Measurements from ENCODE around the gene MRFAP1.
A peak's percentile ranks its signal among the peaks of the same experiment; 100 is the strongest.
"Not testable (repeated sequence)": the region's sequence is repeated elsewhere in the genome, so short reads cannot be mapped to it uniquely, and the experiment has no call there.

The MRFAP1 gene

DNA sequence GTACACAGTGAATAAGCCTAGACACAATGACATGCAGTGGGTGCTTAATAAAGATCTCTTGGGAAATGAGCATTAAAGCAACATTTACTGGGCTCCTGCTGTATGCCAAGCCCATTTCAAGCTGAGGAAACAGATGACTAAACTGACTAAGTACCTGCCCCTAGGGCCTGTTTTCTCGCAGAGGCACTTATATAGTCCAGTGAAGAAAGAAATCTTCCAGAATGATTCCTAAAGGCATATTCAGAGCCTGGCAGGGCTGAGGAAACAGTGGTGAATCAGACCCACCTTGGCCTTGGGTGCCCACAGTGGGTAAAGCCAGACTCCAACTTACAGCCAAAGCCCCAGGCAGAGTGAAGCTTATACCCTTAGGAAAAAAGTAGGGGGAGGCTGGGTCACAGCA lies 31.2 kb downstream of the MRFAP1 start:
- DNase-seq (ENCODE audit: low spot score in 2 of 2) (no peak), ATAC-seq (replicated peaks; ENCODE audit: extremely low read depth, poor library complexity, severe bottlenecking) (no peak)
- H3K36me3 Mint-ChIP-seq (ENCODE audit: insufficient read depth), result peaks cover 26% of the 10 kb centered on the region
- H3K27me3 Mint-ChIP-seq, result no peaks in the 10 kb centered on the region
- H3K27ac Mint-ChIP-seq (ENCODE audit: low read depth), result no peak overlapping the region
- H3K9me3 Mint-ChIP-seq, result no peaks in the 10 kb centered on the region
- no peak overlapping the region for H3K4me3 Mint-ChIP-seq
- H3K4me1 Mint-ChIP-seq, result peaks cover 32% of the 10 kb centered on the region

- peaks cover 29% of the 10 kb centered on the region for H3K36me3 Mint-ChIP-seq (ENCODE audit: insufficient read depth)
- ATAC-seq (replicated peaks; ENCODE audit: extremely low read depth, poor library complexity, severe bottlenecking), result no peak
- DNase-seq (ENCODE audit: low spot score in 2 of 2), result no peak
- H3K27ac Mint-ChIP-seq (ENCODE audit: low read depth), result no peak overlapping the region
- peaks cover 37% of the 10 kb centered on the region for H3K4me1 Mint-ChIP-seq
- no peaks in the 10 kb centered on the region for H3K27me3 Mint-ChIP-seq
- H3K4me3 Mint-ChIP-seq, result no peak overlapping the region
- no peaks in the 10 kb centered on the region for H3K9me3 Mint-ChIP-seq
Measured at GRCh38 chr4:6672131-6672530, 31.6 kb downstream of the MRFAP1 start.

GRCh38 chr4:6672541-6673190 lies 32.2 kb downstream of the MRFAP1 start:
- H3K27me3 Mint-ChIP-seq; ATAC-seq (replicated peaks; ENCODE audit: extremely low read depth, poor library complexity, severe bottlenecking); DNase-seq (ENCODE audit: low spot score in 2 of 2); H3K9me3 Mint-ChIP-seq: not testable (repeated sequence)
- Mint-ChIP-seq H3K36me3 (ENCODE audit: insufficient read depth) (peaks cover 33% of the 10 kb centered on the region), H3K4me3 (peak overlapping the region; percentile 91), H3K4me1 (peaks cover 42% of the 10 kb centered on the region), H3K27ac (ENCODE audit: low read depth) (peak overlapping the region; percentile 66)

DNA sequence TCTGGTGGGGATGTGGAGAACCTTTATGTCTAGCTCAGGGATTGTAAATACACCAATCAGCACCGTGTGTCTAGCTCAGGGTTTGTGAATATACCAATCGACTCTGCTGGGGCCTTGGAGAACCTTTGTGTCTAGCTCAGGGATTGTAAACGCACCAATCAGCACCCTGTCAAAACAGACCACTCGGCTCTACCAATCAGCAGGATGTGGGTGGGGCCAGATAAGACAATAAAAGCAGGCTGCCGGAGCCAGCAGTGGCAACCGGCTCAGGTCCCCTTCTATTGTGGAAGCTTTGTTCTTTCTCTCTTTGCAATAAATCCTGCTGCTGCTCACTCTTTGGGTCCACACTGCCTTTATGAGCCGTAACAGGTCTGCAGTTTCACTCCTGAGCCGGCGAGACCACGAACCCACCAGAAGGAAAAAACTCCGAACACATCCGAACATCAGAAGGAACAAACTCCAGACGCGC lies 32.7 kb downstream of the MRFAP1 start:
- H3K9me3 Mint-ChIP-seq, H3K27me3 Mint-ChIP-seq: not testable (repeated sequence)
- DNase-seq (ENCODE audit: low spot score in 2 of 2), result peak in 1 of 2 donors; percentile 45
- Mint-ChIP-seq H3K36me3 (ENCODE audit: insufficient read depth) (peaks cover 33% of the 10 kb centered on the region), H3K4me3 (peak overlapping the region; percentile 91), H3K27ac (ENCODE audit: low read depth) (peak overlapping the region; percentile 66), H3K4me1 (peaks cover 44% of the 10 kb centered on the region)
- peak; percentile 15 for ATAC-seq (replicated peaks; ENCODE audit: extremely low read depth, poor library complexity, severe bottlenecking)

DNA sequence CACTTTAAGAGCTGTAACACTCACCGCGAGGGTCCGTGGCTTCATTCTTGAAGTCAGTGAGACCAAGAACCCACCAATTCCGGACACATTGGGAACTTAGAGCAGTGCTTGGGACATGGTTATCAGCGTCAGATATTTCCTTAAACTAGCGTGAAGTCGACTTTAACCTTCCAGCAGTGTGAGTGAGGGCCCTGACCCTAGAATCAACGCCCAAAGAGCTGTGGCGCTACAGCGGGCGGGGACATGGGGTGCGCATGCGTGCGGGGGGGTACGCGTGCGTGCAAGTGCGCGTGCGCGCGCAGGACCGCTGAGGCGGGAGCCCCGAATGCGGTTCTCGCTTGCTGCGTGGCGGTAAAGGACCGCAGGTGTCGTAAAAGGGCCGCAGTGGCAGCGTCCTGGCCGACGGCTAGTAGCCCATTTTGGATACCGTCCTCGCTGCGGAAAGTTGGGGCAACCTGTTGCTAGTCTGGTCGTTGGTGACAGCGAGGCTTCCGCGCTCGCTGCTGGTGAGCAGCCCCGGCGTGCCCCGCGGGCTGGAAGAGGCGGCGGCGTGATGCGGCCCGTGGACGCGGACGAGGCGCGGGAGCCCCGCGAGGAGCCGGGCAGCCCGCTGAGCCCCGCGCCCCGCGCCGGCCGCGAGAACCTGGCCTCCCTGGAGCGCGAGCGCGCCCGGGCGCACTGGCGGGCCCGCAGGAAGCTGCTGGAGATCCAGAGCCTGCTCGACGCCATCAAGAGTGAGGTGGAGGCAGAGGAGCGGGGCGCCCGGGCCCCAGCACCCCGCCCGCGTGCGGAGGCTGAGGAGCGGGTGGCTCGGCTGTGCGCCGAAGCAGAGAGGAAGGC lies 33.4 kb downstream of the MRFAP1 start:
- DNase-seq (ENCODE audit: low spot score in 2 of 2), result peak; percentile 87 to 94
- no peaks in the 10 kb centered on the region for H3K27me3 Mint-ChIP-seq
- no peaks in the 10 kb centered on the region for H3K9me3 Mint-ChIP-seq
- H3K4me1 Mint-ChIP-seq, result peaks cover 49% of the 10 kb centered on the region
- peaks cover 33% of the 10 kb centered on the region for H3K36me3 Mint-ChIP-seq (ENCODE audit: insufficient read depth)
- peak; percentile 82 for ATAC-seq (replicated peaks; ENCODE audit: extremely low read depth, poor library complexity, severe bottlenecking)
- peak overlapping the region; percentile 91 for H3K4me3 Mint-ChIP-seq
- H3K27ac Mint-ChIP-seq (ENCODE audit: low read depth), result peak overlapping the region; percentile 66

GRCh38 chr4:6674500-6675149 lies 34.1 kb downstream of the MRFAP1 start:
- Mint-ChIP-seq H3K9me3 (no peaks in the 10 kb centered on the region), H3K4me1 (peaks cover 55% of the 10 kb centered on the region), H3K27ac (ENCODE audit: low read depth) (peak overlapping the region; percentile 66), H3K27me3 (no peaks in the 10 kb centered on the region), H3K36me3 (ENCODE audit: insufficient read depth) (peaks cover 33% of the 10 kb centered on the region), H3K4me3 (peak overlapping the region; percentile 91)
- peak; percentile 44 for ATAC-seq (replicated peaks; ENCODE audit: extremely low read depth, poor library complexity, severe bottlenecking)
- DNase-seq (ENCODE audit: low spot score in 2 of 2), result peak; percentile 44 to 57

DNA sequence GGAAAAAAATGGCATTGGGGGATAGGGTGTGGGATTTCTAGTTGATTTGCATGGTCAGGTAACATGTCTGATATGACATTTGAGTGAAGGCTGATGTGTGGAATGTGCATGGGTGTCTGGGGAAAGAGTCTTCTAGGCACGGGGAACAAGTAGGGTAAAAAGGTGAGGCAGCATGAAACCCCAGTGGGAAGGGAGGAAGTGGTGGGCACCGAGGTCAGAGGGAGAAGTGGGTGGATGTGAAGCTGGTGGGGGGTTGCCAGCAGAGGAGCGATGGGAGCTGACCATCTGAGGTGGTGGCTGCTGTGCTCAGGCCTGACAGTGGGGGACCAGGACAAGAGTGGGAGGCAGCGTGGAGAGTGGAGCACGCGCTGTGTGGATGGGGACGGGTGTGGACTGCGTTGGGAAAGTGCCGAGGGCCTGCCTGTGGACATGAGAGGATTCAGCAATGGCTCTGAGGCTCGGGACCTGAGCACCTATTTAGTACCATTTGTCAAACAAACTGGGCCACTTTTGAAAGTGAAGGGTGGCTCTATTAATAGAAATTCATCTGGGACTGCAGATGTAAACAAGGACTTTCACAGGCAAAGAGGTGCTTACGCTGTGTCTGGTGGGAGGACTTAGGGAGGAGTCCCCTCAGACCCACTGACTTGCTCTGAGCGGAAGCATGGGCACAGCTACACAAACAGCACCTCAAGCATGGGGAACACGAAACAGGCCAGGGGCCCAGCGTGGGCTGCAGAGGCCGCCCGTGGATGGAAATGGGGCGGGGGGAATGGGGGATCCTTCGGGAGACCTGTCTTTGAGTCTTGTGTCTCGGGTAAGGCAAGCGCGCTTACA lies 36.5 kb downstream of the MRFAP1 start:
- ATAC-seq (replicated peaks; ENCODE audit: extremely low read depth, poor library complexity, severe bottlenecking), result no peak
- no peak for DNase-seq (ENCODE audit: low spot score in 2 of 2)
- peak overlapping the region; percentile 66 for H3K27ac Mint-ChIP-seq (ENCODE audit: low read depth)
- H3K27me3 Mint-ChIP-seq, result no peaks in the 10 kb centered on the region
- peaks cover 72% of the 10 kb centered on the region for H3K4me1 Mint-ChIP-seq
- H3K36me3 Mint-ChIP-seq (ENCODE audit: insufficient read depth), result peaks cover 33% of the 10 kb centered on the region
- H3K9me3 Mint-ChIP-seq, result no peaks in the 10 kb centered on the region
- peak overlapping the region; percentile 91 for H3K4me3 Mint-ChIP-seq

DNA sequence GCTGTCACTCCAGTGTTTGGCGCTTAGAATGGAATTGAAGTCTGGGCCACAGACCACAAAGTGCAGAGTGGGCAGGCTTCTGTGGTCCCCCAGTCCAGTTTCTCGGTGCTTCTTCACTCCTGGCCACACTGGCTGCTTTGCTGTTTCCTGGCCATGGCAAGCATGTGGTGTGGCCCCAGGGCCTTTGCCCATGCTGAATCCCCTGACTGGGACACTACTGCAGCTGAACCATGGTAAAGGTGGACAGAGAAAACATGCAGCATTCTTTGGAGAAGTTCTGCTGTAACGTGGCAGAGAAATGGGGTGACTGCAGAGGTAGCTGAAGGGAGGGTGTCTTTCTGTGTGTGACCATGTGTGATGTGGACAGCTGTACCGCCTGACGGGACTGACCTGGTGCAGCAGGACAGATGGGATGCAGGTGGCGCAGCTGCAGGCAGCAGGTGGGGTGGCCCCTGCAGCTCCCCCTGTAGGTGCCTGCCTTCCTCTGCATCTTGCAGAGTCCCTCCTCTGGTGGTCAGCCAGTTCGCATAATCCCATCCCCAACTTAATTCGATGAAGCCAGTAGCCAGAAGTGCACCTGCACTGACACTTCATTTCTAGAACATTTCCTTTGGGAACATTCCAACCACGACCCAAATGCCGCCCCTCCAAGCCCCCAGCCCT lies 40.0 kb downstream of the MRFAP1 start:
- no peak overlapping the region for H3K27ac Mint-ChIP-seq (ENCODE audit: low read depth)
- no peaks in the 10 kb centered on the region for H3K9me3 Mint-ChIP-seq
- peaks cover 20% of the 10 kb centered on the region for H3K36me3 Mint-ChIP-seq (ENCODE audit: insufficient read depth)
- ATAC-seq (replicated peaks; ENCODE audit: extremely low read depth, poor library complexity, severe bottlenecking), result no peak
- no peaks in the 10 kb centered on the region for H3K27me3 Mint-ChIP-seq
- H3K4me3 Mint-ChIP-seq, result no peak overlapping the region
- no peak for DNase-seq (ENCODE audit: low spot score in 2 of 2)
- H3K4me1 Mint-ChIP-seq, result peaks cover 59% of the 10 kb centered on the region

GRCh38 chr4:6681191-6681590 lies 40.7 kb downstream of the MRFAP1 start:
- H3K4me3 Mint-ChIP-seq, result no peak overlapping the region
- no peaks in the 10 kb centered on the region for H3K9me3 Mint-ChIP-seq
- ATAC-seq (replicated peaks; ENCODE audit: extremely low read depth, poor library complexity, severe bottlenecking) (no peak), DNase-seq (ENCODE audit: low spot score in 2 of 2) (no peak)
- H3K27me3 Mint-ChIP-seq, result no peaks in the 10 kb centered on the region
- H3K27ac Mint-ChIP-seq (ENCODE audit: low read depth), result no peak overlapping the region
- H3K36me3 Mint-ChIP-seq (ENCODE audit: insufficient read depth), result peaks cover 16% of the 10 kb centered on the region
- H3K4me1 Mint-ChIP-seq, result peaks cover 56% of the 10 kb centered on the region

GRCh38 chr4:6682862-6683590 lies 42.5 kb downstream of the MRFAP1 start:
- Mint-ChIP-seq H3K27ac (ENCODE audit: low read depth) (no peak overlapping the region), H3K9me3 (no peaks in the 10 kb centered on the region), H3K27me3 (no peaks in the 10 kb centered on the region), H3K36me3 (ENCODE audit: insufficient read depth) (peaks cover 8% of the 10 kb centered on the region), H3K4me3 (no peak overlapping the region), H3K4me1 (peaks cover 55% of the 10 kb centered on the region)
- ATAC-seq (replicated peaks; ENCODE audit: extremely low read depth, poor library complexity, severe bottlenecking) (no peak), DNase-seq (ENCODE audit: low spot score in 2 of 2) (no peak)

GRCh38 chr4:6684656-6685055 lies 44.2 kb downstream of the MRFAP1 start:
- Mint-ChIP-seq H3K27ac (ENCODE audit: low read depth) (no peak overlapping the region), H3K27me3 (no peaks in the 10 kb centered on the region), H3K9me3 (no peaks in the 10 kb centered on the region), H3K4me3 (no peak overlapping the region), H3K4me1 (peaks cover 61% of the 10 kb centered on the region), H3K36me3 (ENCODE audit: insufficient read depth) (peaks cover 18% of the 10 kb centered on the region)
- DNase-seq (ENCODE audit: low spot score in 2 of 2) (no peak), ATAC-seq (replicated peaks; ENCODE audit: extremely low read depth, poor library complexity, severe bottlenecking) (no peak)

Measured in central memory CD8-positive, alpha-beta T cell (primary cell).